AG10803 (cell line): Measurements from ENCODE around the gene GRIK1.

Source experiments
- DNase-seq: peaks from one replicate; pipeline ENCODE4 v3.0.0; 2010; ENCODE audit warnings: low read depth
- H3K4me3 ChIP-seq: 2 replicates; pipeline ENCODE4 v1.5.1; 2011; ENCODE audit warnings: mild to moderate bottlenecking, low read length, control low read depth
- TF ChIP-seq, protein P1 (sequence below): conservative IDR thresholded peaks from 2 replicates; pipeline ENCODE4 v1.5.1; 2011; ENCODE audit warnings: mild to moderate bottlenecking, low read length, control low read depth, inconsistent platforms

GRIK1 gene

DNA sequence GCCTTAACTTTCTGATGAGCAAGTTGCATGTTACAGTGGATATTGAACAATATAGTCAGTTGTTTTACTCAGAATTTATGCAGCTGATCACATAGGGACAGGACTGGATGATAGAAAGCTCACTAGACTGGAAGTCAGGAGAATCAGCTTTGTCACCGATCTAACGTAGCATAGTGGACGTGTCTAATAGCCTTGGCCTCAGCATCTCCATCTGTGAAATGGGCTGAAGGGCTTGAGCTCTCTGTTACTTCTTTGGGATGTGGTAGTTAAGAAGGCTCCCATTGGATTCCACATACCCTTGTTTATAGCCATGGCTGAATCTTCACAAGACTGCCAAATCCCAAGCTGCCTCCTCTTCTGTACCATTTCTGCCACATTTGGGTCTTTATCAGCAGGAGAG is 190.6 kb downstream of the GRIK1 start:
- TF ChIP-seq, protein P1, sequence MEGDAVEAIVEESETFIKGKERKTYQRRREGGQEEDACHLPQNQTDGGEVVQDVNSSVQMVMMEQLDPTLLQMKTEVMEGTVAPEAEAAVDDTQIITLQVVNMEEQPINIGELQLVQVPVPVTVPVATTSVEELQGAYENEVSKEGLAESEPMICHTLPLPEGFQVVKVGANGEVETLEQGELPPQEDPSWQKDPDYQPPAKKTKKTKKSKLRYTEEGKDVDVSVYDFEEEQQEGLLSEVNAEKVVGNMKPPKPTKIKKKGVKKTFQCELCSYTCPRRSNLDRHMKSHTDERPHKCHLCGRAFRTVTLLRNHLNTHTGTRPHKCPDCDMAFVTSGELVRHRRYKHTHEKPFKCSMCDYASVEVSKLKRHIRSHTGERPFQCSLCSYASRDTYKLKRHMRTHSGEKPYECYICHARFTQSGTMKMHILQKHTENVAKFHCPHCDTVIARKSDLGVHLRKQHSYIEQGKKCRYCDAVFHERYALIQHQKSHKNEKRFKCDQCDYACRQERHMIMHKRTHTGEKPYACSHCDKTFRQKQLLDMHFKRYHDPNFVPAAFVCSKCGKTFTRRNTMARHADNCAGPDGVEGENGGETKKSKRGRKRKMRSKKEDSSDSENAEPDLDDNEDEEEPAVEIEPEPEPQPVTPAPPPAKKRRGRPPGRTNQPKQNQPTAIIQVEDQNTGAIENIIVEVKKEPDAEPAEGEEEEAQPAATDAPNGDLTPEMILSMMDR: no peak
- H3K4me3 ChIP-seq: no peak overlapping the region
- no peak for DNase-seq

DNA sequence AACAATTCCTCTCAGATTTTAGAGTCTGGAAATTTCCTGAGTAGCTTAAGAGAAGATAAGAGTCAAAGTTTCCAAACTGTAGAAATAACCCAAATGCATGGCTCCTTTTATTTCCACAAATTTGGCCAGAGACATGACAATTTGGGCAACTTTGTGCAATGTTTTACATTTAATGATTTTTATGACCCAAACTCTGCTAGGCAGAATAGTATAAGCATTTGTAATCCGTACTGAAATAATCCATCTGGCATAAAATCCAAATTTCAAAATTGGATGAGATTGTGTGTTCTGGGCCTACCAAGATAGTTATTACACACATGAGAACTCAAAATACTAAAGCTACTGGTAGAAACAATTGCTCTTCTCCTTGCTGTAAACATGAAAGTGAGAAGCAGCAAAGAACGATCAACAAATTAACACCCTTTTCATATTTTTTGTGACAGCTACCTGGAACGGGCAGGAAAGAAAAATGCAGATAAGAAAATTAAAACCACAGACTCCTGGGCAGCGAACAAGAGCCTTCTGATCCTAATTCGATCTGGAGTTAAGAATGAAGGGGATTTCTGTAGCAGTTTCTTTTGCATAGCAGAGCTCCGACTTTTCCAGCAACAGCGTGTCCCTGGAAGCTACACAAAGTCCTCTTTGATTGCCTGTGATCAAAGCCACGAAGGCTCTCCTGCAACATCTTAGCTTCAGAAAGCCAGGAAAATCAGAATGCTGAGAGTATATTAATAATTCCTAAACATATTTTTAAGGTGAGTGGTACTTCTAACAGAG is 191.2 kb downstream of the GRIK1 start:
- no peak for DNase-seq
- H3K4me3 ChIP-seq: no peak overlapping the region
- TF ChIP-seq, protein P1: no peak

DNA sequence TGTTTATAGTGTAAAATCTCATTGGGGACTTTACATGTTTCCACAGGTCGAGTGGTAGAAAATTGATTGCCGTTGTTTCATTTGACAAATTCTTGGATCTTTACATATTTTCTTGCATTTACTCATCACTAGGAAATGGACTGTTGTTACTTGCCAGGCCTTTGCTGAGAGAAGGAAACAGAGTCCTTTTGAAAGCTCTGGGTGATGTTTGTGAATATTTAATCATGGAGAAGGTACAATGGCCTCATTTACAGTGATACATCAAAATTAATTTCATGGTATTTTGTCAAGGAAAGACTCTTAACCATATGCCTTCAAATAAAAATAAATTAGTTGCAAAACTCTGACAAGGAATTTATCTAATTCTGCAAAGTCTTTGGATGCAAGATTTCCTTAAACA is 198.0 kb downstream of the GRIK1 start:
- TF ChIP-seq, protein P1: no peak
- no peak for DNase-seq
- H3K4me3 ChIP-seq: no peak overlapping the region

DNA sequence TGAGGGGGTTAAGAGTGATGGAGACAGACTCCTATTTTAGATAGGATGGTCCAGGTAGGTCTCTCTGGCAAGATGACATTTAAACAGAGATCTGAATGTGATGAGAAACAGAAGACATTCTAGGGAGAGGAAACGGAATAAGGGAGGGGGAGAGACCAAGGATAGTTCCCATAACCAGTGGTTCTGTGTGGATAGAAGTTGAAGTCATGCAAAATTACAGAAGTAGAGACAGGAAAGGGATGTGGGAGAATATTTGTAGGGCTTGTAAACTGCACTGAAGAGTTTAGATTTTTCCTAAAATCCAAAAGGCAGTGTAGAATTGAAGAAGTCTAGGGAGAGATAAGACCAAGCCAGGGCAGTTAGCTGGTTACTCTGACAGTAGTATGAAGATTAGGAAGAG is 200.6 kb downstream of the GRIK1 start:
- TF ChIP-seq, protein P1: no peak
- no peak for DNase-seq

DNA sequence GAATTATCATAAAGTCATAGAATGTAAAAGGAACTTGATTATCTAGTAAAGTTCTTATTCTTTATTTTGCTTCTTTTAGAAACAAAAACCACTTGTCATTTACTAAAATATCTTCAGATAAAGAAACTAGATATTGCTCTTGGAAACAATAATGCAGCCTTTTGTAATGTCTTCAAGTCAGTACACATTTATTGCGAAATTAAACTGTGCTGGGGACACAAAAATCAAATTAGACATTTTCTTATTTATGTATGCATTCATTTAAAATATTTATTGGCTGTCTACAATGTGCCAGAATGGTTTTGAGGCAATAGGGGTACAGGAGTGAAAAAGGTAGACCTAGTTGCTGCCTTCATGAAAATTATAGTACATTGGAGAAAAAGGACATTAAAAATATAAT is 201.1 kb downstream of the GRIK1 start:
- H3K4me3 ChIP-seq: no peak overlapping the region
- TF ChIP-seq, protein P1: no peak
- DNase-seq: no peak

More for the DNA sequence above, 200.6 kb downstream of the GRIK1 start:
- H3K4me3 ChIP-seq: no peak overlapping the region

DNA sequence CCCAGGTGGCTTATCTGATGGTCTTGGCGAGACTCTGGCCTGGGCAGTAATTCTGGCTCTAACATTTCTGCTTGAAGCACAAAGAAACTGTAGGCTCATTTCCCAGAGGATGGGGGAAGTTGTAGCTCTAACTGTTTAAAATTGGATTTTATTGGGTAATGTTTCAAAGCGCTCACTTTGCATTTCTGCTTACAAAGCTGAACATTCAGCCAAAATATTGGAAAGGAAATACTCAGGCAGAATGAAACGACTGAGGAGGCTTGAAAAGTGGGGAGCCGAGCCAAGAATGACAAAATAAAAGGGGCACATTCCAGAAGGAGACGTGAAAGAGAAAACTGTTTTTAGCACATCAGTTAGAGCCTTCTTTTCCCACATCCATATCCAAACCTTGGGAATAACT is 202.6 kb downstream of the GRIK1 start:
- no peak for DNase-seq
- no peak overlapping the region for H3K4me3 ChIP-seq
- TF ChIP-seq, protein P1: no peak

DNA sequence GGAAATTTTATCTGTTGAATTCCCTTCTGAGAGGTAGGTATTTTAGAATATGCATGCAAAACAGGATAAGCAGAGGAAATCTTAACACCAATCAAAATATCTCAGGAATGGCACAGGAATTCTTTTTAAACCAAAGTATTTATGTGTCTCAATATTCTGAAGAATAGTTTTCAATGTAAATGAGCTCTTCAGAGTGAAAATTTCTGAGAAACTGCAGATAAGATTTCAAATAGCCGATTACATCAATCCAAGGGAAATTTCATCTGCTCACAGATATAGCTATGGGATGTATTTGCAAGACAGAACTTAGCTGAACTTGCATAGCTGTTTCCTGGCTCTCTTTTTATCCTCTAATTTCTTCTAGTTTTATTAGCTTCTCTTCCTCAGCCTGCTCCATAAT is 209.5 kb downstream of the GRIK1 start:
- DNase-seq: no peak
- H3K4me3 ChIP-seq: no peak overlapping the region
- TF ChIP-seq, protein P1: no peak
